ENCODE results near the gene OLFM1.

- TF ChIP-seq CTCF (IDR thresholded peaks at IDR 0.05) (no peak), REST (IDR thresholded peaks at IDR 0.05; ENCODE audit: insufficient read depth in 1 of 2, low read depth in 2 of 2, low read length in 1 of 2) (no peak), POLR2AphosphoS5 (IDR thresholded peaks at IDR 0.05; ENCODE audit: low read depth, low read length) (no peak), TCF7L2 (IDR thresholded peaks at IDR 0.05; ENCODE audit: low read depth, low read length) (no peak)
Measured at GRCh38 chr9:135123126-135123772, 35.8 kb downstream of the OLFM1 start.

Data from Panc1 (cell line).